ENCODE results near the gene ERN1.
A peak's percentile ranks its signal among the peaks of the same experiment; 100 is the strongest.

The ERN1 gene

DNA sequence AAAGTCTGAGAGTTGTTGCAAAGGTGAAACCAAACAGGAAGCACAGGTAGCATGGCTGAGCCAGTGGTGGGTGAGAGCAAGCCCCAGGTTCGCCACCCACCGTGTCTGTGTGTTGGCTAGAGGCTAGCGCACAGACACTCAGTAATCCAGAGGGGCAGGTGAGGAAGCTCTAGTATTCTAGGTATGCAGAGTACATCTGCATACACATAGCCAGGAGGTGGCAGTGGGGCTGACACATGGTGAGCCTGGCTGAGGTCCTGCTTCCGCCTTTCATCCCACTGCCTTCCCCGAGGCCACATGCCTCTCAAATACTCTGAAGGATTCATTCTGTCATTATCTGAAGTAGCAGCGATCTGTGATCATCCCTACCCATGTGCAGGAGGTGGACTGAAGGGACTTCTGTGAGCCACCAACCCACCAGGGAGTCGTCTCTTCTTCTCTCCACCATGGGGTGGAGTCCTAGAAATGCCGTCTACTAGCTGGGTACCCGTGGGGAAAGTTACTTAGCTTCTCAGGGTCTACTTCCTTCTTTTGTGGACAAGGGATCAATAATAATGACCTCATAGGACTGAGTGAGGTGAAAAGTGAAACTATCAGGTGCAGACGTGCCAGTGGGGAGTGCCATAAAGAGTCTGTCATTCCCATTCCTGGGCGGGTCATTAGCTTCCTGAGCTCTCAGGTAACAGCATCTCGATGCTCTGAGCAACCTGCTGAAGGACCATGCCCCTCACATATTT is 73.5 kb downstream of the ERN1 start:
- DNase-seq: no peak

- DNase-seq: no peak
Observed at GRCh38 chr17:64055183-64056142, 74.5 kb downstream of the ERN1 start.

DNA sequence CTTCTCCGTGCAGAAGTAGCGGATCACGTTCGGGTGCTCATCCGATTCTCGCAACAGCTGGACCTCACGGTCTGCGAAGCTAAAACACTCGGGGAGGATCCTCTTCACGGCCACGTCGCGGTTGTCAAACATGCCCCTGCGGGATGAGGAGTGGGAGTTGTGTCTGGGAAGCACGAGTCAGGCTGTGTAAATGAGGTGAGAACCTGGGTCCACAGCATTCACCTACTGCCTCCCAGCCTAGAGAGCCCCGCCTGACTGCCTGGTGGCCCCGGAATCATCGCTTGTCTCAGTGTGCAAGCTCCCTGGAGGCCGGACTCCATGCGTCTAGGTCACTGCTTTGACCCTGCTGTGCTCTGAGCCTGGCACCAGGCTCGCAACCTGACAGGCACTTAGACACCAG is 75.6 kb downstream of the ERN1 start:
- DNase-seq: no peak

- DNase-seq: no peak
Observed at GRCh38 chr17:64053101-64053500, 76.8 kb downstream of the ERN1 start.

- no peak for DNase-seq
Observed at GRCh38 chr17:64051153-64051552, 78.8 kb downstream of the ERN1 start.

DNA sequence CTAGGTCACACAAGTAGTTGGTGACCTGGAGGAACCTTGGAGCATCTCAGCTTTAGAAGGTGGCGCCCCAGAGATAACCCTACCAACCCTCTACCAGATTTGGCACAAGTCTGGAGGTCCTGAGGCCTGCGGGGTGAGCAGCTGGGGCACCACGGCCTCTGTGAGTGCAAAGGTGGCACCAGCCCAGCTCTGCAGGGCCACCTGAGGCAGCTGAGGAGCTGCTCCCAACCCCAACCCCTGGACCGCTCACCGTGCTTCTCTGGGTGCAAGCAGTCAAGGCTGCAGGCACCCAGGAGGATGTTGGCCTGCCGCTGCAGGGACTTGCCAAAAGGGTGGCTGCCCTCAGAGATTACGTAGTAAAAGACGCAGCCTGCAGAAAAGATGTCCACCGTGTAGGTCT is 81.1 kb downstream of the ERN1 start:
- DNase-seq: no peak

DNA sequence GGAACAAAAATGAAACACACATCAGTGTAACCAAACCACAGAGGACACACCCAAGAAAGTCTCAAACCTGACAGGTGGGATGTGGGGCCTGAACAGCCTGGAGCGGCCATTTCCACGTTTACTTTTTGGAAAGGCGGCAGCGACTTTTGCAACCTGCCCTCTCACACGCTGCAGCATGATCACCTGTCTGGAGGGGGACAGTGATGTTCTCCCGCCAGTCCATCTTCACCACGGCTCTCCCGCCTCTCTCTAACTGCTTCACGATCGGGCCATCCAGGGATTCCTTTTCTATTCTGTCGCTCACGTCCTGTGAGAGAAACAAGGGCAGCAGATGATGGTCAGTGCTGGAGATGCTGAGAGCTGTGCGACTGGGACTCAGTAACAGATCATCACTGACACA is 84.8 kb downstream of the ERN1 start:
- no peak for DNase-seq

- DNase-seq: no peak
Observed at GRCh38 chr17:64042700-64043485, 87.1 kb downstream of the ERN1 start.

DNA sequence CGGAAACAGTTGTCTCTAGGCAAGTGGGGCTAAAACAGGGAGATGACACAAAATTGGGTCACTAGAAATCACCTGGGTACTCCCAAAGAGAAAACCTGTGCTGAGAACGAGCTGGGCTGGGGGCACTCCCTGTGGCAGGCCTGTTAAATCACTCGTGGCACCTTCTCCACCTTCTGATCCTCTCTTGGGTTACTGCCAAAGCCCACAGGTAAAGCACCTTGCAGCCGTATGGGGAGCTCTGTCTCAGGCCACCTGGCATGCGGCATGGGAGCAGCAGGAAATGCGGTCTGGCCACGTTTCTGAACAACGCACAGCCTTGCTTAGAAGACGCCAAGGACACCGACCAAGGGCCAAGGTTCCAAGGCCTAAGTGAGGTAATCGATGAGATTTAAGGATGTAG is 88.0 kb downstream of the ERN1 start:
- no peak for DNase-seq

GRCh38 chr17:64040206-64040605 is 89.7 kb downstream of the ERN1 start:
- DNase-seq: no peak

- DNase-seq: no peak
Observed at GRCh38 chr17:64039106-64039400, 90.9 kb downstream of the ERN1 start.

DNA sequence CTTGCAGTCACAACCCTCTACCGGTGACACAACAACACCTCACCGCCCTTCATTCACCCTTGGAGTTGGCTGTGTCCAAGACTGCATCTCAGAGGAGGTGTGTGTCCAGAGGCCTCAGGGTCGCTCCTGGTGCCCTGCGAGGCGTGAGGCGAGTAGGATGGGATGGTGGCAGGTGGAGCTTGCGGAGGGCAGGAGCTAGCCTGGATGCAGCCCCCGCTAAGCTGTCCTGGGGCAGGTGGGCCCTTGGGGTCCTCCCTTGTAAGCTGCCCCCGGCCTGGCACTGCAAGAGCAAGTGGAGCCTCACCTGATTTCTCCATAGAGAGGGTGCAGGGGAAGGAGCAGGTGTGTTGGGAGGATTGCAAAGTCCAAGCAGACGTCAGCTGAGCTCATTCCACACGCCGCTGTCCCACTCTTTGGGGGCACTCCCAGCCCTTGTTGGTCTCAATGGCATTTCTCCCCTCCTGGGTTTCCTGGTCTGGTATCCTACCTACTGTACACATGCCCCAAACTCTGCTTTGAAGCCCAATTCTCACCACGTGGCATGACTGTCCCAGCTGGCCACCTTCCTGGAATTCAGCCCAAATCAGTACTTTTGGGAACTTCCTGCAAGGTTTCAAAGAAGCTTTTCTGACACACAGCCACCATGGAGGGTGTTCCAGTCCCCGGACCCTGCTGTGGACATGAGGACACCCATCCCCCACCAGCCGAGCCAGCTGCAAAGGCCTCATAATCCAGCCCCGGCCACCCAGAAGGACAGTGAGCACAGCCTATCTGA is 91.4 kb downstream of the ERN1 start:
- no peak for DNase-seq

DNA sequence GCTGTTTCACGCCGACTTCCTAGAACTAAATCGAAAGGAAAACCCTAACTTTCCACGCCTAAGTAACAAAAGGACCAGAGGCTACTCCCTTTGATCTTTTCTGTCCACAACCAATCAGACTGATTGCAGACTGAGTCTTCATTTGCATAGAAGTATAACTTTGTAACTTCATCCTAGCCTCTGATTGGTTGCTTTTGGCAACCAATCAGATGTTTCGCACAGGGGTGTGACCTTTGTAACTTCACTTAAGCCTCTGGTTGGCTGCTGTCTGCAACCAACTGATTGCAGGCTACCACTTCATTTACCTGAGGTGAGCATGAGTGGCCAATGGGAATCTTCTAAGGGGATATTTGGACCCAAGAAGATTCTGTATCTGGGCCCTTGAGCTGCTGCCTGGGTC is 92.1 kb downstream of the ERN1 start:
- no peak for DNase-seq

DNA sequence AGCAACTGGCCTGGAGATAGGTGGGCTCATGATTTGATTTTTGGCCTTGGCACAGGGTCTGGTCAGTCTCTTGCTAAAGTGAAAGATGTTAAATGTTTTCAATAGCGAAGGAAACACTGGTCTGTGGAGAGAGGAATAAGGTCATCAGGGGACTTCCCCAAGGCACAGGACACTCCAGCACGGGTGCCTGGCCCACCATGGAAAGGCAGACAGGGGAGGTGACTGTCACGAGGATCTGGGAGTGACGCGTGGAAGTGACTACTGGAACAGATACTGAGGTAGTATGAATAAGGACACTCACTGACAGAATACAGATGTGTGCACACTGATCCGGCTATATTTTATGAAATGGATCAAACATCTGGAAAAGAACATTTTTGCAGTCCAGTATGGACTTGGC is 92.8 kb downstream of the ERN1 start:
- no peak for DNase-seq

DNA sequence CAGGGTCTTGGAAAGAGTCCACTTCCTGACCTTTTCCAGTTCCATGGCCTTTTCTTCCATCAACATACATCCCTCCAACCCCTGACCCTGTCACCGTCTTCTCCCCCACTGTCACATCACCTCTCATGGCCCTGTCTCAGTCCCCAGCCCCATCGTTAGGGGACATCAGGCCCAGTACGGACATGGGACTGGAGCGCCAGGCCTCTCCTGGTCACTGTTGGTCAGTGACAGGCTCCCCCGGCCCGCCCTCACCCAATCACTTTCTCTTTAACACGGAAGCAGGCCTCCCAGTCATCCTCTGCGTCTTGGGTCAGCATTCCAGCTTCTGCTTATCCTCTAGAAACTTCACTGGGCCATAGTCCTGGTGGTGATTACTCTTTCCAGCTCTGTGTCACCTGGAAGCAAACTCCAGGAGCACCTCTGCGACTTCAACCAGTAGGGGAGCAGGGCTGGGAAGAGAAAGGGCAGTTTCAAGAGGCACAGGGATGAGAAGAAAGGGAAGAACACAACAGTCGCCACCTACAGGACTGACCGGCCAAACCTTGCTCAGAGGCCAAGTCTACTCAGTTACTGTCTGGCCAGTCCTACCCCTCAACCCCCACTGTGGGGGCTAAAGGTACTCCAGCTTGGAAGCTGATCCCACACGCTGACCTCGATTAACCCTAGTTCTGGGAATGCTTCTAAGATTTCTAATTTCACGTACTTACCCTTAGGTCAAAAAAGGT is 93.6 kb downstream of the ERN1 start:
- no peak for DNase-seq

- no peak for DNase-seq
Observed at GRCh38 chr17:64032081-64032480, 97.9 kb downstream of the ERN1 start.

DNA sequence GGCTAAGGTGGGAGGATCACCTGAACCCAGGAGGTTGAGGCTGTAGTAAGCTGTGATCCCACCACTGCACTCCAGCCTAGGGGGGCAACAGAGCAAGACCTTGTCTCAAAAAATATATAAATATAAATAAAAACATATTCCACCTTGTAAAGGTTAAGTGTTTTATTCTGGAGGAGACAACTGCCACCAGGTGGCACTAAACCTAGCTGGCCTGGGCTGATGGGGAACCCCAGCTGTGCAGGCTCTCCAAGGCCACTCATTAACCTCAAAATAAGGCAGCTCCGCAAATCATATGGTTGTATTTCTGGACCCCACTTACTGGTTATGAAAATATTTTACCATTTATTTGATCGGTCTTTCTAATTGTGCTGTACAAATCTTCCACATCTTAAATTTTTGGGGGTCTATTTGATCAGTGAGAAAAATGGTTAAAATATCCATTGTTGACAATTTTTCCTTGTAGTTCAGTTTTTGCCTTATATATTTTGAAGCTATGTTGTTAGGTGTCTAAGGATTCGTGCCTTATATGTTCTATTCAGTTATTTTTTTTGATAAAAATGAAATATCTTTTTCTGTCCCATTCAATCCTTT is 101.0 kb downstream of the ERN1 start:
- peak; percentile 61 for DNase-seq

GRCh38 chr17:64025732-64026294 is 104.1 kb downstream of the ERN1 start:
- peak; percentile 86 for DNase-seq

DNA sequence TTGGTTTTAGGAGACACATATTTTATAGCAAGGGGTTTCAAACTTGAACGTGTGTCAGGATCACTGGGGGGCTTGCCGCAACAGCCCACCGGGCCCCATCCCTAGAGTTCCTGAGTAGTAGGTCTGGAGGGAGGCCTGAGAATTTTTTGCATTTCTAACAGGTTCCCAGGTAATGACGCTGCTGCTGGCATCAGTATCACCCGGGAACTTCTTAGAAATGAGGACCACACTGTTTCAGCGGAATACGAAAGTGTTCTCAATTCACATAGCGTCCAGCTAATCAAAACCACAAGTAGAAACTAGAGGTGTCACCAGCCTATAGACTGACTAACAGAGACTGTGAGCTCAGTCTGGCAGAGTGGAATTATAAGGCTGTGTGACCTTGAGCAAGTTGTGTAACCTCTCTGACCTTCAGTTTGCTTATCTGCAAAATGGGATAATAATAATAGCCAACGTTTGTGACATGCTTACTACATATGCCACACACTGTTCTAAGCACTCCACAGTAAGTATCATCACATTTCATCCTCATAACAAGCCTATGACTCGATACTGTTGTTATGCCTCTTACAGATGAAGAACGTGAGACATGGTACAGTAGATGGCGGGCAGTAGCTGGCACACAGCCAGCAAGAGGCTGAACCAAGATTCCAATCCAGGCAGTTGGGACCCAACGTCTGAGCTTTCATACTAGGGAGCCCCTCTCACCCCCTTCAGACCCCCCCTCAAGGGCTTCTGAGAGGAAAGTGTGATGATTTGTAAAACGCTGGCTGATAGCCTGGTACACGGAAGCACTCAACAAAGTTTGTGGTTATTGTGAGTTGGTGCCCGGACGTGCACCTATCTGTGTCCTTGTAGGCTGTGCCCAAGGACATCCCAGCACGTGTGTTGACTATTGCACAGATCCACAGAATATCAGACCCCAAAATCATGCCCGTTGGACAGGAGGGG is 104.9 kb downstream of the ERN1 start:
- no peak for DNase-seq

GRCh38 chr17:64024215-64024654 is 105.7 kb downstream of the ERN1 start:
- no peak for DNase-seq

Measured in NCI-H774 (cell line).